ENCODE data around the gene TTLL13. TPM values are rescaled to one million over a fixed set of nuclear protein-coding genes. Genes with fewer than 3 reads are reported as not detected.
"Not testable (repeated sequence)": the region's sequence is repeated elsewhere in the genome, so short reads cannot be mapped to it uniquely, and the experiment has no call there.

The TTLL13 gene
- total RNA-seq, 2 experiments from 2014 or later: 0.41 to 0.54 TPM

DNA sequence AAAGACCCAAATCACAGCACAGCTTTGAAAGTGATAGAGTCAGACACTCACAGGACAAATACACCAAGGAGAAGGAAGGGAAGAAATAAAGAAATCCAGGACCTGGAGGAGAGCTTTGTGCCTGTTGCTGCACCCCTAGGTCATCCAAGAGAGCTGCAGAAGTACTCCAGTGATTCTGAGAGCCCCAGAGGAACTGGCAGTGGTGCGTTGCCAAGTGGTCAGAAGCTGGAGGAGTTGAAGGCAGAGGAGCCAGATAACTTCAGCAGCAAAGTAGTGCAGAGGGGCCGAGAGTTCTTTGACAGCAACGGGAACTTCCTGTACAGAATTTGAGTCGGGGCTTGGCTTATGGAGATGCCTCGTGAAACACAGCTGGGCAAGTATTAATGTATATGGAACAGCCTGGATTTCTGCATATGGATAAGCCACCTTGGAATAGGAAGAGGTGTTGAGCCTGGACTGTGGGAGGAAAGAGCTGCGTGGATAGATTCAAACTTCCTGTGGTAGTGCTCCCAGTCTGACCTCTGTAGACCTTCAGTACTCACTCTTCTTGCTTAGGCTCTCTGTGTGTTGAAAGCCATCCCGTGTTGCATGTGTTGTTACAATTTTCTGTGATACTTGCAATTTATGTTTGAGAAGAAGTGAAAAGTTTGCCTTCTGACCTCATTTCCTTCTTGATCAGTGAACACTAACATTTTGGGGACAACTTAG lies 22.3 kb downstream of the TTLL13 start:
- no peaks in the 10 kb centered on the region for H3K27me3 Mint-ChIP-seq
- DNase-seq: no peak
- peaks cover 48% of the 10 kb centered on the region for H3K36me3 Mint-ChIP-seq
- H3K9me3 Mint-ChIP-seq: no peaks in the 10 kb centered on the region
- H3K4me3 Mint-ChIP-seq: no peak overlapping the region
- H3K4me1 Mint-ChIP-seq: peaks cover 40% of the 10 kb centered on the region
- H3K27ac Mint-ChIP-seq: peak overlapping the region; percentile 81

DNA sequence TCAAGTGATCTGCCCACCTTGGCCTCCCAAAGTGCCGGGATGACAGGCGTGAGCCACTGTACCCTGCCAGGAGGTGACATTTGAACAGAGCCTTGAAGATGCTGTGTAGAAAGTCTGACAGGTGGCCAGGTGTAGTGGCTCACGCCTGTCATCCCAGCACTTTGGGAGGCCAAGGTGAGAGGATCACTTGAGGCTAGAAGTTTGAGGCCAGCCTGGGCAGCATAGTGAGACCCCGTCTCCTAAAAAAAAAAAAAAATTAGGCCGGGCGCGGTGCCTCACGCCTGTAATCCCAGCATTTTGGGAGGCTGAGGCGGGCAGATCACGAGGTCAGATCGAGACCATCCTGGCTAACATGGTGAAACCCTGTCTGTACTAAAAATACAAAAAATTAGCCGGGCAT lies 29.1 kb downstream of the TTLL13 start:
- not testable (repeated sequence) for H3K27me3 Mint-ChIP-seq, DNase-seq, H3K27ac Mint-ChIP-seq, H3K9me3 Mint-ChIP-seq, H3K4me3 Mint-ChIP-seq, H3K4me1 Mint-ChIP-seq
- peaks cover 17% of the 10 kb centered on the region for H3K36me3 Mint-ChIP-seq

DNA sequence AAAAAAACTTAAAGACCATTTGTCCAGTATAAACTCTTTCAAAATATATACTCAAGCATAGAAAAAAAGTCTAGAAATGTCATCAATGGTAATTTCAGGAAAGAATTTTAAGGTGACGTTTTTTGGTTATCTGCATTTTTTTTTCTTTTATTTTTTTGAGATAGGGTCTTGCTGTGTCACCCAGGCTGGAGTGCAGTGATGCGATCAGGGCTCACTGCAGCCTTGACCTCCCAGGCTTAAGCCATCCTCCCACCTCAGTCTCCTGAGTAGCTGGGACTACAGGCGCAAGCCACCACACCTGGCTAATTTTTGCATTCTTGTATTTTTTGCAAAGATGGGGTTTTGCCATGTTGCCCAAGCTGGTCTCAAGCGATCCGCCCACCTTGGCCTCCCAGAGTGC lies 31.4 kb downstream of the TTLL13 start:
- H3K9me3 Mint-ChIP-seq, H3K4me1 Mint-ChIP-seq, H3K36me3 Mint-ChIP-seq, H3K4me3 Mint-ChIP-seq, H3K27ac Mint-ChIP-seq, DNase-seq, H3K27me3 Mint-ChIP-seq: not testable (repeated sequence)

DNA sequence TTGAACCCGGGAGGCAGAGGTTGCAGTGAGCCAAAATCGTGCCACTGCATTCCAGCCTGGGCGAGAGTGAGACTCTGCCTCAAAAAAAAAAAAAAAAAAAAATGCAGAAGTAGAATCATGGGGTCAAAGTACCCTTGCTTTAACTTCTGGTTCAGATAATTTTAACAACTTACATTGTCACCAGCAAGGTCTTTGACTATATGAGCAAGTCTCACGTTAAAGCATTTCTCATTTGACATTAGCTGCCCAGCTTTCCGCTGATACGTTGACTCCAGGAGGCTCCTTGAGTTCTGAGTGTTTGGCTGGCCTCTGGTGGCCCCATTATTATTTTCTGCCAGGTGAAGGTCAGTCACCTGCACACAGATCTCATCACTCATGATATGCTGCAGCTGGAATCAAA lies 32.3 kb downstream of the TTLL13 start:
- not testable (repeated sequence) for DNase-seq, H3K27ac Mint-ChIP-seq, H3K9me3 Mint-ChIP-seq, H3K4me3 Mint-ChIP-seq, H3K27me3 Mint-ChIP-seq, H3K4me1 Mint-ChIP-seq, H3K36me3 Mint-ChIP-seq

DNA sequence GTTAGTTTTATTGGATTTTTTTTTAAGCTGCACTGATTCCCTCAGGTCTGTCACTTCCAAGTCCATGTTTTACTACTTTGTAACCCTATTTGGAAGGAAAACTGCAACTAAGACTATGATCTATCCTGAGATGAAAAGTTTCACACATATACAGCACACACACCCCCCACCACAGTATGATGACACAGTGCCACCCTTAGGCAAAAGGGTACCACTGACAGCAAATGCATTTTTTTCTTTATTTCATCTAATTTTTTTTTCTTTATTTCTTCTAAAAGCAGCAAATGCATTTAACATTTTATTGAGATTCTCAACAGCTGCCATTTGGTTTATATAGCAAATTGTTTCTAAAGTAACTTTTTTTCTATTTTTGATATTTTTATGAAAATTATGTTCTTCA lies 37.3 kb downstream of the TTLL13 start:
- Mint-ChIP-seq H3K27me3 (no peaks in the 10 kb centered on the region), H3K36me3 (no peaks in the 10 kb centered on the region), H3K27ac (no peak overlapping the region), H3K4me3 (no peak overlapping the region), H3K9me3 (no peaks in the 10 kb centered on the region), H3K4me1 (peaks cover 2% of the 10 kb centered on the region)
- DNase-seq: peak; percentile 15

DNA sequence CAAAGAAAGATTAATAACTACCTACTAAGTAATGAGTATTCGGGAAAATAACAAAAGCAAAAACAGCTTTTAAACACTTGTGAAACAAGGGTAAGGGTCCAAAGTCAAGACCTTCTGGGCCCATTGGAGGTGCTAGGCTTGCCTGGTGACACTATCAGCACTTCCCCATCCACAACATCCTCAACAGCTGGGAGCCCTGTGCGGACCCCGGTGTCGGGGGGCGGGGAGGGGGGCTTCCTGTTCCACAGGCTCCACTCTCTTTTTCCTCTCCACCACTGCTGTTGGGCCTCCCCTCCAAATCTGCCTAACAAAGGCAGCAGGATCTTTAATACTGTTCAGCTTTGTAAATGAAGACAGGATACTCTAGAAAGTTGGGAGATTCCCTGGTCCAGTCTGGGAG lies 37.7 kb downstream of the TTLL13 start:
- H3K4me1 Mint-ChIP-seq: peaks cover 2% of the 10 kb centered on the region
- no peak for DNase-seq
- H3K27me3 Mint-ChIP-seq: no peaks in the 10 kb centered on the region
- H3K27ac Mint-ChIP-seq: no peak overlapping the region
- H3K36me3 Mint-ChIP-seq: no peaks in the 10 kb centered on the region
- H3K9me3 Mint-ChIP-seq: no peaks in the 10 kb centered on the region
- H3K4me3 Mint-ChIP-seq: no peak overlapping the region

DNA sequence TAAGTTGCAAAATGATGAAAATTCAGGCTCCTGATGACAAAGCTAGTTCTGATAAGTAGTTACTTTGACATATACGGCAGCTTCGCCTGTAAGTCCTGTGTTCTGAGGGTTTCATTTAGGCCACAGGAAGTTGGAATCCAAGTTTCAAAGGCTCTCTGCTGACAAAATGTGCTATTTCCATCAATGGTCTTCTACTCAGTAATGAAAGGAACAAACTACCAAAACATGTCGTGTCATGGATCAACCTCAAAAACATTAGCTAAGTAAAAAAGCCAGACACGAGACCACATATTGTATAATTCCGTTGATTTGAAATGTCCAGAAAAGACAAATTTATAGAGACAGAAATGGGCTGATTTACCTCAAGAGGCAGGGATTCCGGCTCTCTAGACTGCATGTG lies 38.6 kb downstream of the TTLL13 start:
- no peak for DNase-seq
- Mint-ChIP-seq H3K36me3 (no peaks in the 10 kb centered on the region), H3K4me3 (no peak overlapping the region), H3K27me3 (no peaks in the 10 kb centered on the region), H3K4me1 (peaks cover 2% of the 10 kb centered on the region), H3K9me3 (no peaks in the 10 kb centered on the region), H3K27ac (no peak overlapping the region)

DNA sequence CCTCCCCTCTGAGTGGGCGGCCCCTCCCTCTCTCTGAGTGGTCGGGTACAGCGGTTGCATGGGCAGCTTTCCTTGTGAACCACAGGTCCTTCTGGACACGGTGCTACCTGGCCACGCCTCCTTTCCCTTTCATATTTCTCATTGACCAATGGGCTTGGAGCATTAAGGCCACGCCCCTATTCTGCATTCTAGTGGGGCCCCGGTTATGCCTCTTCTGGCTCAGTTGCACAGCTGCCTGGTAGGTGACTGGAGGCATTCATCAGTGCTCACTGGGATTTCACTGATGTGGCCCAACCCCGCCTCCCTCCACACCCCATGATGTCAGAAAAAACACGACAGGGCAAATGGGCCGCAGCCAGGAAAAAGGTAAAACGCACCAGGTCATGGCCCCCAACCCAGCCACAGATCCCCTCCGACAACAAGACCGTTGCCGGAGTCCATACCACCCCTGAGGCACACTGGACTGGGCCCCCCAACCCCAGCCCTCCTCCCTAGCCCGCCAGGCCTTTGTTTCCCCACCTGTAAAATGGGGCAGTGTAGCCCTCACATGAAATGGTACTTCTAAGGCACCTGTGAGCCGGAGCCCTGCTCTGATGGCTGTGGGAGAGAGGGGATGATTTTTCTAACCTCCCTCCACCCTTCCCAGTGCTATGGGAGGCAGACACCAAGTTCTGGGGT lies 42.5 kb downstream of the TTLL13 start:
- no peaks in the 10 kb centered on the region for H3K27me3 Mint-ChIP-seq
- H3K4me3 Mint-ChIP-seq: no peak overlapping the region
- DNase-seq: peak; percentile 24
- H3K36me3 Mint-ChIP-seq: no peaks in the 10 kb centered on the region
- no peaks in the 10 kb centered on the region for H3K9me3 Mint-ChIP-seq
- H3K4me1 Mint-ChIP-seq: no peaks in the 10 kb centered on the region
- no peak overlapping the region for H3K27ac Mint-ChIP-seq

DNA sequence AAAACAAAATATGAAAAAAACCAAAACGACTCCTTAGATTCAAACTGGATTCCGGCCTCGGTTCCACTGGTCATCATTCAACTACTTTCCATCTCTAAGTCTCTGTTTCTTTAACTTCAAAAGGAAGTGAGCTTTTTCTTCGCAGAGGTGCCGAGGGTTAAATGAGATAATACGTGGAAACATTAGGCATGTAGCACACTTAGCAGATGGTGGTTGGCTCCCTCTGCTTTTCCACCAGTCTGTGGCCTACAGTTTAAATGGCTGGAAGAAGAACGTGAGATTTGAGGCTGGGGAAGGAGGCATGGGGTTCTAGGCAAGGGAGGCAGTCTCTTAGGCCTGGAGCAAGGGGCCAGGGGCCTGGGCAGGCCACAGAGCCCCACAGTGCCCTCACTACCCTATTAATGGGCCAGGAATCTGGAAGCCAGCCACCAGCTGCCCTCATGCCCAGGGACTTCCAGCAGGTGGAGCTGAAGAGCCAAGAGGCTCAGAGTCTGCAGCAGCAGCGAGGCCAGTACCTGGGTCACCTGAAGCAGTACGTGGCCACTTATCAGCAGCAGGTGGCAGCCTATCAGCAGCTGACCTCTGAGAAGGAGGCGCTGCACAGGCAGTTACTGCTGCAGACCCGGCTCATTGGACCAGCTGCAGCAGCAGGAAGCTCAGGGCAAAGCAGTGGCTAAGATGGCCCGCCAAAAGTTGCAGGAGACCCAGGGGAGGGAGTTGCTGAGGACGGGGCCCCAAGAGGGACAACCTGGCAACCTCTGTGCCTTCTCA lies 43.9 kb downstream of the TTLL13 start:
- H3K27ac Mint-ChIP-seq, H3K36me3 Mint-ChIP-seq, H3K27me3 Mint-ChIP-seq, H3K4me3 Mint-ChIP-seq, H3K9me3 Mint-ChIP-seq, H3K4me1 Mint-ChIP-seq: not testable (repeated sequence)
- DNase-seq: peak; percentile 76

DNA sequence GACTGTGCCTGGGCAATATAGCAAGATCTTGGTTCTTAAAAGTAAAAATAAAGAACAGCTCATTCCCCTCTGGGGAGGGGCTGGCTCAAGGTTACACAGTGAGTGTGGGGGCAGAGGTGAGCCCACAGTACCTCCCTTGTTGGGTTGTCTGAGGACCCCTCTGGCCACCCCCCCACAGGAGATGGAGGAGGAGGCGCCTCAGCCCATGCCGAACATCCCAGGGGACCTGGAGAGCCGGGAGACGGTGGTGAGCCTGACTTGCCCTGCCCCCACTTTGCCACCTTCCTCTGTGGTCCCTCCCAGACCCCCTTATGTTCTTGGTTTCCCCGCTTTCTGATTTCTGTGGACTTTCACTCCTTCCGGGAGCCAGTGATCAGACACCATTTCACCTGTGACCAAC lies 44.8 kb downstream of the TTLL13 start:
- H3K9me3 Mint-ChIP-seq: no peaks in the 10 kb centered on the region
- H3K4me3 Mint-ChIP-seq: no peak overlapping the region
- no peak overlapping the region for H3K27ac Mint-ChIP-seq
- DNase-seq: no peak
- no peaks in the 10 kb centered on the region for H3K4me1 Mint-ChIP-seq
- H3K27me3 Mint-ChIP-seq: no peaks in the 10 kb centered on the region
- no peaks in the 10 kb centered on the region for H3K36me3 Mint-ChIP-seq

DNA sequence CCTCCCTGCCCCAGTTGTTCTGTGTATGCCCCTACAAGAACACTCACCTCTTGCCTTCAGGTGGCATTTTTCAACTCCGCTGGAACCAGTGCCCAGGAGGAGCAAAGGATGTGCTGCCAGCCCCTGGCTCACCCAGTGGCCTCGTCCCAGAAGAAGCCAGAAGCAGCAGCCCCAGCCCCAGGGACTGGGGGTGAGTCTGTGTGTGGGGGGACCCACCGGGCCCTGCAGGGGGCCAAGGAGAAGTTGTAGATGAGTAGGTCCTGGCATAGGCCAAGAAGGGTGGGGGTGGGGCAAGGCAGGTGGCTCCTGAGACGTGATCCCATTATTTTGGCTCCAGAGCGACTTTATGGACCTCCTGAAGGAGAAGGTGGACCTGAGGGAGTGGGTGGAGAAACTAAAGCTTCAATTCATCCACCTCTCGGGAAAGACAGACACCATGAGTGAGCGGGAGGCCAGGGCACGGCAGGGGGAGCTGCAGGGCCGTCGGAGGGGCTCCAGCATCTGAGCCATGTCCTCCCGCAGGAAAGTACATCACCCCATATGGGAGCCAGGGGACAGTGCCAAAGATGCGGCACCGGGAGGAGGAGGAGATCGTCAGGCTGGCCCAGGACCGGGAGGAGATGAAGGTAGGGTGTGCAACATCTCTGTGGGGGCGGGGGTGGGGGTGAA lies 45.4 kb downstream of the TTLL13 start:
- H3K27me3 Mint-ChIP-seq: no peaks in the 10 kb centered on the region
- H3K4me3 Mint-ChIP-seq: no peak overlapping the region
- H3K36me3 Mint-ChIP-seq: no peaks in the 10 kb centered on the region
- no peaks in the 10 kb centered on the region for H3K9me3 Mint-ChIP-seq
- H3K27ac Mint-ChIP-seq: no peak overlapping the region
- H3K4me1 Mint-ChIP-seq: no peaks in the 10 kb centered on the region
- DNase-seq: no peak

DNA sequence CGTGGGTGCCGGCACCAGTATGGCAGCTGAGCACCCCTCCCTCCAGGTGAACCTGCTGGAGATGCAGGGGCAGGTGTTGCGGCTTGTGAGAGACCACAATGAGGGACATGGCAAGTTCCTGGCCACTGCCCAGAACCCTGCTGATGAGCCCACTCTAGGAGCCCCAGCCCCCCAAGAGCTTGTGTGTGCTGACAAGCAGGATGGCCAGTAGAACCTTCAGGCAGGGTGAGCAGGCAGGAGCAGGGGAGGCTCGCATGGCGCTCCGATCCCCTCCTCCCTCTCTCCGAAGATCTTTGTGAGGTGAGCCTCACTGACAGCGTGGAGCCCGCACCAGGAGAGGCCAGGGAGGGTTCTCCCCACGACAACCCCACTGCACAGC lies 45.9 kb downstream of the TTLL13 start:
- Mint-ChIP-seq H3K36me3 (no peaks in the 10 kb centered on the region), H3K4me1 (no peaks in the 10 kb centered on the region), H3K27me3 (no peaks in the 10 kb centered on the region), H3K4me3 (no peak overlapping the region), H3K27ac (no peak overlapping the region), H3K9me3 (no peaks in the 10 kb centered on the region)
- DNase-seq: no peak

DNA sequence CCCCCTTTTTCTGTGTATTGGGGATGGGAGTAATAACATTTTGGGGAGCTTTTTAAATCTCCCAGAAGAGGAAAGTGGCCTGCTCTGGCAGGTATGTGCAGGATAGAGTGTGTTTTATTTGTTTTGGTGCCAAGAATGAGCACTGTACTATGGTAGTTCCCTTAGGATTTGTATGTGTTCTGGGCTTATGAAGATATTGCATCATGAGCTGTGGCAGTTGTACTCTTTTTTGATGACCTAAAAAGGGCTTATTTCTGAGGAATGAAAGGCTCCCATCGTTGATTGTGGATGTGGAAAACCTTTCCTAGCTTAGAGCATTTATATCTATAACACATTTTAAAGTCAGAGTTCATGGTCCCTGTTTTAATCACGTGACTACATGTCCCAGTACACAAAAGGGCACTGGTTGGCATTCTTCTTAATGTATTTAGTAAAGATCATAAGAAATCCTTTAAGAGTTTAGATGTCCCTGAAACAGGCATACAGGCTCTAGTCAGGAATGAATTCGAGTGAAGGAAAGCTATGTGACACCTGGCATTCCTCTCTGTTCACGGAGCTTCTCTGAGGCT lies 47.0 kb downstream of the TTLL13 start:
- not testable (repeated sequence) for H3K36me3 Mint-ChIP-seq, H3K9me3 Mint-ChIP-seq, H3K27me3 Mint-ChIP-seq, H3K4me1 Mint-ChIP-seq, H3K27ac Mint-ChIP-seq, DNase-seq, H3K4me3 Mint-ChIP-seq

DNA sequence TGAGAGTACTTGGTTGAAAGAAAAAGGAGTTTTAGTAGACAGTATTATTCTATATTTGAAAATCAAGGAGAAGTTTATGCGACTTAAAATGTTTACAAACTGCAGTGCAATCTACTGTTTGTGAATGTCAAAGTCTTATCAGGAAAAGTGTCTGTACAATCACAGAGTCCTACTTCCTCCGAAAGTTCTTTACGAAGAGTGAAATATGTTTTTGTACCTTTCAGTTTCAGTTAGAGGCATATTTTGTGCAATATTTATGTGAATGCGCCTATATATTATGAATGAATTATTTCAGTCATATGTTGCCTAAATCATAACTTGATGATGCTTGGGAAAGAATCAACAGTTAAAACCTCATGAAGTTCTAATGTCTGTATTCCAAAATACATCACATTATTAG lies 47.7 kb downstream of the TTLL13 start:
- Mint-ChIP-seq H3K4me1 (peaks cover 3% of the 10 kb centered on the region), H3K27ac (no peak overlapping the region), H3K4me3 (no peak overlapping the region), H3K9me3 (no peaks in the 10 kb centered on the region), H3K27me3 (no peaks in the 10 kb centered on the region), H3K36me3 (no peaks in the 10 kb centered on the region)
- DNase-seq: no peak

DNA sequence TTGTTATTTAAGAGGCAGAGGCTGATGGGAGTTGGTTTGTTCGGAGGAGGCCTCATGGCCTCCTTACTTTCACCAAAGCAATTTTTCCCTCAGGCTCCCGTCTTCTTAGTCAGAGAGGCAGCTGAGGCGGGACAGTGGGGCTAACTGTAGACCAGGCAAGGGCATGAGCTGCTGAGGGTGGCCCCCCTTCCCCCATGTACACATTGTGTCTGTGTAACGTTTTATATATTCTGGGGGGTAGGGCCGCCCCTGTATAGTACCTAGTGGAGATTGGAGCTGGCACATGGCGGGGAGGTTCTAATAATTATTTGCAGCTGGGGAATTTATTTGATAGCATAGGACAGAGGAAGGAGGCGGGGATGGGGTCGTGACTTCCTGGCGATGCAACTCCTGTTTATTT lies 51.2 kb downstream of the TTLL13 start:
- H3K9me3 Mint-ChIP-seq: no peaks in the 10 kb centered on the region
- H3K4me3 Mint-ChIP-seq: no peak overlapping the region
- no peak overlapping the region for H3K27ac Mint-ChIP-seq
- H3K36me3 Mint-ChIP-seq: no peaks in the 10 kb centered on the region
- no peaks in the 10 kb centered on the region for H3K27me3 Mint-ChIP-seq
- peaks cover 3% of the 10 kb centered on the region for H3K4me1 Mint-ChIP-seq
- no peak for DNase-seq

Data from activated naive CD8-positive, alpha-beta T cell treated with anti-CD3 and anti-CD28 coated beads for 36 hours (primary cell).